Neural cell (in vitro differentiated cells): ENCODE measurements around the gene TNFRSF6B.

Experiments
- CTCF ChIP-seq: fragments of 450-650 bp; IDR thresholded peaks from 2 replicates; pipeline ENCODE4 v1.5.1; 2014; ENCODE audit warnings: antibody characterized with exemption, mild to moderate bottlenecking, moderate library complexity; ENCODE audit not compliant: poor library complexity, severe bottlenecking
- EZH2 ChIP-seq: fragments of 200-600, 300-800 bp; shearing (Covaris generic), sonication (generic); IDR thresholded peaks from 2 replicates; pipeline ENCODE4 v1.6.1; 2014; ENCODE audit warnings: antibody characterized with exemption, low read length, borderline replicate concordance, mild to moderate bottlenecking; ENCODE audit not compliant: insufficient read depth, poor library complexity, severe bottlenecking
- POLR2AphosphoS5 ChIP-seq: IDR thresholded peaks from 2 replicates; pipeline ENCODE4 v1.6.1; 2012
- REST ChIP-seq: IDR thresholded peaks from 2 replicates; pipeline ENCODE4 v1.6.1; 2012; ENCODE audit warnings: borderline replicate concordance
- SMC3 ChIP-seq: fragments of 450-650 bp; conservative IDR thresholded peaks from 2 replicates; pipeline ENCODE4 v1.6.1; 2014; ENCODE audit warnings: antibody characterized with exemption, mild to moderate bottlenecking, moderate library complexity; ENCODE audit not compliant: poor library complexity
- TAF1 ChIP-seq: IDR thresholded peaks from 2 replicates; pipeline ENCODE4 v1.6.1; 2012; ENCODE audit warnings: low read depth

- TF ChIP-seq CTCF (no peak), TAF1 (peak; percentile 71), POLR2AphosphoS5 (peak; percentile 87), EZH2 (no peak), SMC3 (peak; percentile 26), REST (peak; percentile 42)
Measured at GRCh38 chr20:63707558-63708300, 11.3 kb downstream of the TNFRSF6B start, which contains the start of the genes ARFRP1 and ZGPAT.
